ENCODE results near the gene CHADL.

DNA sequence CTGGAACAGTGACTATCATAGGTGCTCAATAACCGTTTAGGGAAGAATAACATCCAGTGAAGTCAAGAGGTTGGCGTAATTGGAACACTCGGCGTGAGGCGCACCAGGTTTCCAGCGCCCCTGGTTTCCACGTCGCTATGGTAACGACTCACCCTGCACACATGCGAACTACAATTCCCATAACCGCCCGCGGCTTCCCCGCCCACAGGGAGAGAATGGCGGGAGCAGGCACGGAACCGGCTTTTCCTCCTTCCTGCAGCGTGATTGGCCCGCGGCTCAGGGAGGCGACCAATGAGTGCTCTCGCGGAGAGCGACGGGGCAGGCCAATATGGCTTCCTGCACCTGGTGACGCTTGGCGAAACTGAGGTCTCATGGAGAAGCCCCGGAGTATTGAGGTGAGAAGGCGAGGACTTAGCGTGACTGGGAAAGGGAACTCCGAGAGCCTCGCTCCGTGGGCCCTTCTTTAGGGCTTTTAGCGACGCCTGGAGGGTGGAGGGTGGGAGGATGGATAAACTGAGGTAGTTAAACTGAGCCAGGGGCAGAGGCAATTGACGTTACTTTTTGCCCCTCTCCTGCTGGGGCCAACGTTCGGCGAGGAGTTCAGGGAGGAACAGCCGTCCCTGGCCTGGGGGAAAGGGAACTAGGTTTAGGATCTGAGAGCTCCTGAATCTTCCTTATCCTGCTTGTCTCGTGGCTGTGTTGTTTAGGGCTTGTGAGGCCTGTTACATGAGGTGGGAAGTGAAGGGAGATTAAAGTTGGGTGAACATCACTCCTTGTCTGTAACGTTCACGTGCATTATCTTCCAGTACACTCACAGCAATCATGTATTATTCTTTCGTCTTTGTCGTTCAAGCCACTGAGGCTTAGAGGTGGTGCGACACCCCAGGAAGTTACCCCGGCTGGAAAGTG, 35.5 kb downstream of the CHADL start, which contains the start of gene L3MBTL2:
- TF ChIP-seq POLR2A (IDR thresholded peaks at IDR 0.05; ENCODE audit: low read depth, low read length) (peak; percentile 51; the same call in 1 of the 2 replicates), RAD21 (IDR thresholded peaks at IDR 0.05; ENCODE audit: low read length) (no peak), MAZ (IDR thresholded peaks at IDR 0.05; ENCODE audit: borderline replicate concordance, low read depth, low read length) (peak; percentile 43; the same call in 1 of the 2 replicates), CHD1 (IDR thresholded peaks at IDR 0.05; ENCODE audit: low read depth, low read length) (no peak), RFX5 (IDR thresholded peaks at IDR 0.05; ENCODE audit: low read depth, low read length) (0 out of 2 replicates have a peak, but pooled peaks have one; percentile 8)
- TF ChIP-seq, protein P1, sequence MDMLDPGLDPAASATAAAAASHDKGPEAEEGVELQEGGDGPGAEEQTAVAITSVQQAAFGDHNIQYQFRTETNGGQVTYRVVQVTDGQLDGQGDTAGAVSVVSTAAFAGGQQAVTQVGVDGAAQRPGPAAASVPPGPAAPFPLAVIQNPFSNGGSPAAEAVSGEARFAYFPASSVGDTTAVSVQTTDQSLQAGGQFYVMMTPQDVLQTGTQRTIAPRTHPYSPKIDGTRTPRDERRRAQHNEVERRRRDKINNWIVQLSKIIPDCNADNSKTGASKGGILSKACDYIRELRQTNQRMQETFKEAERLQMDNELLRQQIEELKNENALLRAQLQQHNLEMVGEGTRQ (IDR thresholded peaks at IDR 0.05; ENCODE audit: low read depth, low read length), result peak; percentile 33
- TF ChIP-seq, protein P2, sequence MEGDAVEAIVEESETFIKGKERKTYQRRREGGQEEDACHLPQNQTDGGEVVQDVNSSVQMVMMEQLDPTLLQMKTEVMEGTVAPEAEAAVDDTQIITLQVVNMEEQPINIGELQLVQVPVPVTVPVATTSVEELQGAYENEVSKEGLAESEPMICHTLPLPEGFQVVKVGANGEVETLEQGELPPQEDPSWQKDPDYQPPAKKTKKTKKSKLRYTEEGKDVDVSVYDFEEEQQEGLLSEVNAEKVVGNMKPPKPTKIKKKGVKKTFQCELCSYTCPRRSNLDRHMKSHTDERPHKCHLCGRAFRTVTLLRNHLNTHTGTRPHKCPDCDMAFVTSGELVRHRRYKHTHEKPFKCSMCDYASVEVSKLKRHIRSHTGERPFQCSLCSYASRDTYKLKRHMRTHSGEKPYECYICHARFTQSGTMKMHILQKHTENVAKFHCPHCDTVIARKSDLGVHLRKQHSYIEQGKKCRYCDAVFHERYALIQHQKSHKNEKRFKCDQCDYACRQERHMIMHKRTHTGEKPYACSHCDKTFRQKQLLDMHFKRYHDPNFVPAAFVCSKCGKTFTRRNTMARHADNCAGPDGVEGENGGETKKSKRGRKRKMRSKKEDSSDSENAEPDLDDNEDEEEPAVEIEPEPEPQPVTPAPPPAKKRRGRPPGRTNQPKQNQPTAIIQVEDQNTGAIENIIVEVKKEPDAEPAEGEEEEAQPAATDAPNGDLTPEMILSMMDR (conservative IDR thresholded peaks at IDR 0.05; ENCODE audit: low read depth, low read length), result no peak

All from IMR-90 (cell line).